PFSK-1 (cell line): Measurements from ENCODE around the gene SGPL1.

Experiments
- FOXP2 ChIP-seq: optimal IDR thresholded peaks from 2 replicates; pipeline ENCODE3; 2011; ENCODE audit warnings: borderline replicate concordance, control low read depth, inconsistent platforms; ENCODE audit not compliant: insufficient read depth; ENCODE audit errors: extremely low read length, extremely low read depth
- POLR2AphosphoS5 ChIP-seq: IDR thresholded peaks from 2 replicates; pipeline ENCODE4 v1.6.1; 2012; ENCODE audit warnings: low read depth, mild to moderate bottlenecking, control low read depth, low read length, moderate library complexity
- REST ChIP-seq, 2 experiments: IDR thresholded peaks; 2 replicates each; pipeline versions ENCODE4 v1.6.1 to v1.8.0; 2011 to 2012; ENCODE audit warnings: low read depth in 2 of 2, low read length in 2 of 2, control low read depth in 1 of 2, inconsistent platforms in 1 of 2, mild to moderate bottlenecking in 1 of 2, moderate library complexity in 1 of 2; ENCODE audit not compliant: insufficient read depth in 1 of 2
- SIN3A ChIP-seq: IDR thresholded peaks from 2 replicates; pipeline ENCODE4 v1.6.1; 2012; ENCODE audit warnings: mild to moderate bottlenecking, low read length, moderate library complexity, borderline replicate concordance; ENCODE audit not compliant: insufficient read depth
- TAF1 ChIP-seq: IDR thresholded peaks from 2 replicates; pipeline ENCODE4 v1.6.1; 2012; ENCODE audit warnings: low read length, control low read depth, borderline replicate concordance; ENCODE audit not compliant: insufficient read depth

Gene SGPL1

GRCh38 chr10:70890917-70891431 lies 75.2 kb downstream of the SGPL1 start:
- no peak for TF ChIP-seq SIN3A

- TF ChIP-seq TAF1 (no peak), FOXP2 (no peak), POLR2AphosphoS5 (no peak), REST (IDR thresholded peaks at IDR 0.05; ENCODE audit: insufficient read depth in 1 of 2, low read depth in 2 of 2, low read length in 2 of 2) (no peak), SIN3A (no peak)
Observed at GRCh38 chr10:70891627-70892026, 75.9 kb downstream of the SGPL1 start.

DNA sequence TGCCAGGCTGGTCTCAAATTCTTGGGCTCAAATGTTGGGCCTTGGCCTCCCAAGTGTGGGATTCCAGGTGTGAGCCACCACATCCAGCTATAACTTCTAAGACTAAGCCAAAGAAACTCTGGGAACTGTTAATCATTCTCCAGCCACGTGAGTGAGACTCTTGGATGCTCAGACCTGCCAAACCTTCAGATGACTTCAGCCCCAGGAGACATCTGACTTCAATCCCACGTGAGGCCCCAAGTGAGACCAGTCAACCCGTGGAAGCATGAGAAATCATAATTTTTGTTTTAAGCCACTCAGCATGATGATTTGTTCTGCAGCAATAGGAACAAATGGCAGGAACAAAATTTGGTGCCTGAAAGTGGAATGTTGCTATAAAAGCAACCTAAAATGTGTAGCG lies 76.9 kb downstream of the SGPL1 start:
- TF ChIP-seq TAF1 (no peak), SIN3A (no peak), POLR2AphosphoS5 (no peak), REST (IDR thresholded peaks at IDR 0.05; ENCODE audit: insufficient read depth in 1 of 2, low read depth in 2 of 2, low read length in 2 of 2) (no peak), FOXP2 (no peak)

- TF ChIP-seq REST (IDR thresholded peaks at IDR 0.05; ENCODE audit: insufficient read depth in 1 of 2, low read depth in 2 of 2, low read length in 2 of 2) (no peak), FOXP2 (no peak), TAF1 (no peak), POLR2AphosphoS5 (no peak), SIN3A (no peak)
Observed at GRCh38 chr10:70893227-70894006, 77.7 kb downstream of the SGPL1 start.

DNA sequence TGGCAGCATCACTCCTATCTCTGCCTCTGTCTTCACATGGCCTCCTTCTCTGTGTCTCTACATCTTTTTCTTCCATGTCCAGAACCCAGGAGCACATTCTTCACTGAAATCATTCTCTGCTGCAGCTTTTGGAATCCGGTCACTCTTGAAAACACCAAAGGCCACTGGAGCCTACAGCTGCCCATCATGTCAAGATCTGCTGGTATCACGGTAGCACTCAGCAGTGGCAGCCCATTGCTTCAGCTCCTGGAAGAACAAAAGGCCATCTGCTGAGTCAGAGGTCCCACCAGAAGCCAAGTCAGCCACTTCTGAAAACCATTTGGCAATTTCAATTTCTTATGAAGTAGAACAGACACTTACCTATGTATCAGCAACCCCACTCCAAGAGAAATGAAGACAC lies 78.7 kb downstream of the SGPL1 start:
- TF ChIP-seq TAF1: no peak
- no peak for TF ChIP-seq REST (IDR thresholded peaks at IDR 0.05; ENCODE audit: insufficient read depth in 1 of 2, low read depth in 2 of 2, low read length in 2 of 2)
- TF ChIP-seq FOXP2: no peak
- no peak for TF ChIP-seq SIN3A
- no peak for TF ChIP-seq POLR2AphosphoS5
